PC-9 (cell line): ENCODE data around the gene C2CD2. TPM values are rescaled to one million over a fixed set of nuclear protein-coding genes. Genes with fewer than 3 reads are reported as not detected.

Experiments
- BruUV-seq: library from RNA; stranded (reverse); fragments of 400-500 nt; replicated peaks from 2 replicates; lab custom pipeline; 2021; lab: Mats Ljungman, UMichigan
- CTCF ChIA-PET: fragments of 300-600 bp; sonication (Branson Sonifier 250); formaldehyde crosslinking; loops from one replicate; lab custom pipeline; 2022; ENCODE audit warnings: antibody characterized with exemption; lab: Charles Lee
- POLR2A ChIA-PET: fragments of 300-600 bp; sonication (Branson Sonifier 250); formaldehyde crosslinking; loops from one replicate; lab custom pipeline; 2022; ENCODE audit warnings: antibody characterized with exemption; ENCODE audit not compliant: unreplicated experiment; lab: Charles Lee
- DNase-seq, 2 experiments: peaks; one replicate each; pipeline versions ENCODE4 v3.0.0 to v3.0.0-alpha.2; 2015 to 2022; ENCODE audit warnings: mixed read lengths in 1 of 2
- H2AFZ ChIP-seq: fragments of 200-600 bp; sonication (generic); 2 replicates; pipeline ENCODE4 v1.8.1; 2017; ENCODE audit warnings: antibody characterized with exemption
- H3F3A ChIP-seq: fragments of 200-600 bp; sonication (generic); 2 replicates; pipeline ENCODE4 v1.8.1; 2017; ENCODE audit warnings: antibody characterized with exemption, mild to moderate bottlenecking, low read depth; ENCODE audit not compliant: insufficient read depth
- H3K27ac ChIP-seq: fragments of 200-600 bp; sonication (generic); 2 replicates; pipeline ENCODE4 v1.6.1; 2016; ENCODE audit warnings: mixed run types
- H3K27me3 ChIP-seq: fragments of 200-600 bp; sonication (generic); 2 replicates; pipeline ENCODE4 v1.6.1; 2016; ENCODE audit warnings: low read depth, mixed run types; ENCODE audit not compliant: insufficient read depth
- H3K36me3 ChIP-seq: fragments of 200-600 bp; sonication (generic); 2 replicates; pipeline ENCODE4 v1.6.1; 2016; ENCODE audit warnings: low read depth, mixed run types
- H3K4me1 ChIP-seq: fragments of 200-600 bp; sonication (generic); replicated peaks from 2 replicates; pipeline ENCODE4 v1.6.1; 2016; ENCODE audit warnings: mixed run types; ENCODE audit not compliant: insufficient read depth
- H3K4me2 ChIP-seq: fragments of 200-600 bp; sonication (generic); 2 replicates; pipeline ENCODE4 v1.6.1; 2017; ENCODE audit warnings: mixed run types
- H3K4me3 ChIP-seq: fragments of 200-600 bp; sonication (generic); 2 replicates; pipeline ENCODE4 v1.6.1; 2016; ENCODE audit warnings: mixed run types
- H3K79me2 ChIP-seq: fragments of 200-600 bp; sonication (generic); 2 replicates; pipeline ENCODE4 v1.6.1; 2017; ENCODE audit warnings: low read depth, mixed run types
- H3K9me2 ChIP-seq: fragments of 200-600 bp; sonication (generic); 2 replicates; pipeline ENCODE4 v1.8.1; 2017; ENCODE audit warnings: mild to moderate bottlenecking; ENCODE audit not compliant: insufficient read depth
- H3K9me3 ChIP-seq: fragments of 200-600 bp; sonication (generic); 2 replicates; pipeline ENCODE4 v1.8.1; 2016; ENCODE audit warnings: low read depth; ENCODE audit not compliant: insufficient read depth
- H4K20me1 ChIP-seq: fragments of 200-600 bp; sonication (generic); 2 replicates; pipeline ENCODE4 v1.8.1; 2017; ENCODE audit not compliant: insufficient read depth
- EZH2 ChIP-seq: fragments of 200-600 bp; sonication (generic); IDR thresholded peaks from 2 replicates; pipeline ENCODE4 v1.8.0; 2017; ENCODE audit warnings: antibody characterized with exemption, low read depth
- intact Hi-C: fragments of 100-400 bp; cut with micrococcal nuclease; formaldehyde crosslinking; loops from one replicate; pipeline ENCODE4 v1.10.0; 2022; ENCODE audit not compliant: unreplicated experiment
- total RNA-seq: library from RNA; stranded (reverse); gene quantifications from 2 replicates; pipeline ENCODE4 v1.2.3, GENCODE V29; 2021
- TF ChIP-seq, protein P1 (sequence below): fragments of 200-600 bp; sonication (generic); conservative IDR thresholded peaks from 2 replicates; pipeline ENCODE4 v1.6.1; 2017; ENCODE audit warnings: mixed run types, antibody characterized with exemption, mild to moderate bottlenecking, moderate library complexity

C2CD2 gene
- total RNA-seq, 1 experiment from 2014 or later: 26.8 TPM

DNA sequence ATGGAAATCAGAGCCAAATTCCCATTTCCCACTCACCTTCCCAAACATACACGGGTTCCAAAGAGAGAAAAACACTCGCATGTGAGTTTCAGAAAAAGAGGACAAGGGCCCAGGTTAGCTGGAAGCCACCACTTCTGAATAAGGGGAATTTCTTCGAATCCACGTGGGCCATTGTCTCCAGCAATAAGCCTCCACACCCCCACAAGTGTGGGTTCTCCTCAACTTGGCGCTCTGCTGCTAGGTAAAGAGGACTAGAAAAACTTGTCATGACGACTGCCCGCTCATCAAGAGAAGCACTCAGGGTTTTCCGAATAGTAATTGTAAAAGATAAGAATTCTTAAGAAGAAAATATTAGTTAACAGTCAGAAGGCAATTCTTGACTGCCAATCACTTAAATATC lies 105.3 kb downstream of the C2CD2 start:
- no peak for TF ChIP-seq EZH2
- TF ChIP-seq, protein P1, sequence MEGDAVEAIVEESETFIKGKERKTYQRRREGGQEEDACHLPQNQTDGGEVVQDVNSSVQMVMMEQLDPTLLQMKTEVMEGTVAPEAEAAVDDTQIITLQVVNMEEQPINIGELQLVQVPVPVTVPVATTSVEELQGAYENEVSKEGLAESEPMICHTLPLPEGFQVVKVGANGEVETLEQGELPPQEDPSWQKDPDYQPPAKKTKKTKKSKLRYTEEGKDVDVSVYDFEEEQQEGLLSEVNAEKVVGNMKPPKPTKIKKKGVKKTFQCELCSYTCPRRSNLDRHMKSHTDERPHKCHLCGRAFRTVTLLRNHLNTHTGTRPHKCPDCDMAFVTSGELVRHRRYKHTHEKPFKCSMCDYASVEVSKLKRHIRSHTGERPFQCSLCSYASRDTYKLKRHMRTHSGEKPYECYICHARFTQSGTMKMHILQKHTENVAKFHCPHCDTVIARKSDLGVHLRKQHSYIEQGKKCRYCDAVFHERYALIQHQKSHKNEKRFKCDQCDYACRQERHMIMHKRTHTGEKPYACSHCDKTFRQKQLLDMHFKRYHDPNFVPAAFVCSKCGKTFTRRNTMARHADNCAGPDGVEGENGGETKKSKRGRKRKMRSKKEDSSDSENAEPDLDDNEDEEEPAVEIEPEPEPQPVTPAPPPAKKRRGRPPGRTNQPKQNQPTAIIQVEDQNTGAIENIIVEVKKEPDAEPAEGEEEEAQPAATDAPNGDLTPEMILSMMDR: no peak
- intact Hi-C loops: no loop called here
- Histone ChIP-seq H4K20me1 (no peaks in the 10 kb centered on the region), H3K4me3 (no peak overlapping the region), H3K27me3 (no peaks in the 10 kb centered on the region), H3K9me2 (no peaks in the 10 kb centered on the region), H2AFZ (no peak overlapping the region), H3F3A (peaks cover 12% of the 10 kb centered on the region), H3K36me3 (no peaks in the 10 kb centered on the region), H3K27ac (no peak overlapping the region), H3K4me1 (no peaks in the 10 kb centered on the region), H3K4me2 (no peak overlapping the region), H3K9me3 (no peaks in the 10 kb centered on the region), H3K79me2 (no peaks in the 10 kb centered on the region)
- ChIA-PET CTCF (no interaction called here), POLR2A (no interaction called here)
- no peak for DNase-seq
- BruUV-seq: no TSS peak

DNA sequence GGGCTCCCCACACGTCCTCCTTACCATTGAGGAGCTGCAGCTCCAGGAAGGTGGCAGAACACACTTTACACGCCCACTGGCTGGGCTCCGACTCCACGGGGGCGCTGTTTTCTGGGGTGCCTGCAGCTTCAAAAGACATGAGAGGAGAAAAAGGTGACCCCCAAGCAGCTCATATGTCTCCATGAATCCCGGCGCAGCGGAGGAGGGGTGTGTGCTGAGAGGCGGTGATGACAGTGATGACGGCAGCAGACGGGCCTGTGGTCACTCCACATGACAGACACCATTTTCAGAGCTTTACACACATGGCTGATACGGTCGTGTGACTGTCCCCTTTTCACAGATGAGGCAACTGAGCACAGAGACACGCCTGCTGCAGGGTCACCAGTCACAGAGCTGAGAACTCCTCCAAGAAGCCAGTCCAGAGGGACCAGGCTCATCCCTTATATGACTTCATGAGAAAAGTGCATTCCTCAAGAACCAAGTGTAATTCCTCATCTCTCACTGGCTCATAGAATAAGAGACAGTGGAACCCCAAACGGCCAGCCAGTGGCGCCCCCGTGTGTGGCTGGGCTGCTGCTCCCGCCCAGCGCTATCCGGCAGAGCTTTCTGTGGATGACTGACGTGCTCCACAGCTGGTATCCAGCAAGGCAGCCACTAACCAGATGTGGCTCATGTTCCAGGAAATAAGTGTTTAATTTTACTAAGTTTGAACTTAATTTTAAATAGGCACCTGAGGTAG lies 106.6 kb downstream of the C2CD2 start:
- H3K36me3 ChIP-seq: no peaks in the 10 kb centered on the region

DNA sequence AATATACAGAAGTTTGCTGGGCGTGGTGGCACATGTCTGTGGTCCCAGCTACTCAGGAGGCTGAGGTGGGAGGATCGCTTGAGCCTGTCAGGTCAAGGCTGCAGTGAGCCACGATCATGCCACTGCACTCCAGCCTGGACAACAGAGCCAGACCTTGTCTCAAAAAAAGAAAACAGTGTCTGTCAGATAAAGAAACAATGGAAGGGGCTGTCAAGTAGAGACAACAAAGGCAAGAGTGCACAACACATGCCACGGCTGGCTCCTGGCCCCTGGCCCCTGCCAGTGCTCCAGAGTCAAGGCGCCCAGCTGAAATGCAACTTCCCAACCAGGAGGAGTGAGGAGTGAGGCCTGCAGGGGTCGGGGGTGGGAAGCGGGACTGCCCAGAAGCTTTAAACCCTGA lies 107.3 kb downstream of the C2CD2 start:
- Histone ChIP-seq H3K9me3 (no peaks in the 10 kb centered on the region), H3K36me3 (no peaks in the 10 kb centered on the region), H3K9me2 (no peaks in the 10 kb centered on the region), H3K79me2 (no peaks in the 10 kb centered on the region), H3K4me1 (no peaks in the 10 kb centered on the region), H3F3A (peaks cover 12% of the 10 kb centered on the region), H3K4me3 (no peak overlapping the region), H3K27ac (no peak overlapping the region), H3K27me3 (no peaks in the 10 kb centered on the region), H4K20me1 (no peaks in the 10 kb centered on the region), H2AFZ (no peak overlapping the region), H3K4me2 (no peak overlapping the region)
- intact Hi-C loops: no loop called here
- ChIA-PET CTCF (no interaction called here), POLR2A (no interaction called here)
- DNase-seq: no peak
- TF ChIP-seq, protein P1: no peak
- TF ChIP-seq EZH2: no peak
- no TSS peak for BruUV-seq

More for the DNA sequence above, 106.6 kb downstream of the C2CD2 start:
- TF ChIP-seq, protein P1: no peak
- no peak for TF ChIP-seq EZH2
- Histone ChIP-seq H3K4me1 (no peaks in the 10 kb centered on the region), H3K27ac (no peak overlapping the region), H3K9me3 (no peaks in the 10 kb centered on the region), H3F3A (peaks cover 12% of the 10 kb centered on the region), H3K79me2 (no peaks in the 10 kb centered on the region), H3K9me2 (no peaks in the 10 kb centered on the region), H3K4me3 (no peak overlapping the region), H2AFZ (no peak overlapping the region), H3K4me2 (no peak overlapping the region), H4K20me1 (no peaks in the 10 kb centered on the region), H3K27me3 (no peaks in the 10 kb centered on the region)
- BruUV-seq: no TSS peak
- POLR2A ChIA-PET: no interaction called here
- CTCF ChIA-PET: no interaction called here
- DNase-seq: no peak
- intact Hi-C loops: no loop called here
